Endothelial cell of umbilical vein (primary cell): ENCODE data around the gene LAMA5. TPM values are rescaled to one million over a fixed set of nuclear protein-coding genes. Genes with fewer than 3 reads are reported as not detected.

Experiments used
- BruUV-seq: library from RNA; stranded (reverse); fragments of 400-500 nt; replicated peaks from 2 replicates; lab custom pipeline; 2021; lab: Mats Ljungman, UMichigan
- CTCF ChIA-PET: fragments of 300-600, 350-600 bp; sonication (Branson Sonifier 250); formaldehyde crosslinking; loops from one replicate; lab custom pipeline; 2021; ENCODE audit warnings: antibody characterized with exemption, inconsistent platforms; lab: Charles Lee
- POLR2A ChIA-PET: fragments of 300-600, 350-600 bp; sonication (Branson Sonifier 250); formaldehyde crosslinking; loops from one replicate; lab custom pipeline; 2021; ENCODE audit warnings: antibody characterized with exemption, inconsistent platforms; lab: Charles Lee
- DNase-seq: peaks from one replicate; pipeline ENCODE4 v3.0.0-alpha.2; 2011; ENCODE audit warnings: low read depth, low spot score
- FAIRE-seq: peaks from 2 replicates; lab custom pipeline; 2011; peaks lifted over from hg19 to GRCh38; lab: Jason Lieb, UNC
- H2AFZ ChIP-seq: 2 replicates; pipeline ENCODE4 v1.6.0; 2012; ENCODE audit warnings: low read depth, low read length, control low read depth, inconsistent platforms
- H3K27ac ChIP-seq: 2 replicates; pipeline ENCODE4 v1.5.1; 2011; ENCODE audit warnings: low read depth, mild to moderate bottlenecking, control low read depth, low read length, moderate library complexity; ENCODE audit not compliant: insufficient read depth
- H3K27me3 ChIP-seq, 2 experiments: 2 replicates each; pipeline versions ENCODE4 v1.6.0 to v1.6.1; 2011; ENCODE audit warnings: low read length in 2 of 2, mixed read lengths in 1 of 2; ENCODE audit not compliant: control insufficient read depth in 2 of 2, insufficient read depth in 2 of 2
- H3K36me3 ChIP-seq, 2 experiments: 2 replicates in 1 of 2; 3 replicates in 1 of 2; pipeline ENCODE4 v1.5.1; 2011; ENCODE audit warnings: low read length in 2 of 2, mild to moderate bottlenecking in 1 of 2, moderate library complexity in 1 of 2; ENCODE audit not compliant: control insufficient read depth in 2 of 2, insufficient read depth in 2 of 2; ENCODE audit errors: extremely low read depth in 1 of 2
- H3K4me1 ChIP-seq: 3 replicates; pipeline ENCODE4 v1.5.1; 2011; ENCODE audit warnings: mild to moderate bottlenecking, low read length; ENCODE audit not compliant: control insufficient read depth, insufficient read depth; ENCODE audit errors: extremely low read depth
- H3K4me2 ChIP-seq: 2 replicates; pipeline ENCODE4 v1.6.1; 2011; ENCODE audit warnings: low read length, control low read depth, mixed read lengths; ENCODE audit not compliant: insufficient read depth
- H3K4me3 ChIP-seq, 3 experiments: fragments of 200-600 bp in 1 of 3; sonication (generic), shearing (Covaris generic) in 1 of 3; replicated peaks in 1 of 3; 2 replicates each; pipeline ENCODE4 v1.5.1; 2011 to 2016; ENCODE audit warnings: control low read depth in 3 of 3, low read length in 3 of 3, mild to moderate bottlenecking in 2 of 3, inconsistent platforms in 1 of 3, low read depth in 1 of 3, moderate library complexity in 1 of 3; ENCODE audit not compliant: insufficient read depth in 1 of 3
- H3K79me2 ChIP-seq: 2 replicates; pipeline ENCODE4 v1.6.0; 2012; ENCODE audit warnings: low read length, inconsistent platforms; ENCODE audit not compliant: control insufficient read depth, insufficient read depth
- H3K9ac ChIP-seq: replicated peaks from 2 replicates; pipeline ENCODE3; 2011; ENCODE audit warnings: low read length, control low read depth; ENCODE audit not compliant: insufficient read depth; ENCODE audit errors: extremely low read depth
- H3K9me1 ChIP-seq: replicated peaks from 3 replicates; pipeline ENCODE4 v1.6.0; 2011; ENCODE audit warnings: mild to moderate bottlenecking, low read length; ENCODE audit not compliant: control insufficient read depth, insufficient read depth; ENCODE audit errors: extremely low read depth
- H3K9me3 ChIP-seq: replicated peaks from 2 replicates; pipeline ENCODE4 v1.5.1; 2012; ENCODE audit warnings: low read length, inconsistent platforms; ENCODE audit not compliant: control insufficient read depth, insufficient read depth
- H4K20me1 ChIP-seq: replicated peaks from 2 replicates; pipeline ENCODE3; 2011; ENCODE audit warnings: mild to moderate bottlenecking, low read length; ENCODE audit not compliant: control insufficient read depth, insufficient read depth; ENCODE audit errors: extremely low read depth
- CTCF ChIP-seq, 2 donors: IDR thresholded peaks; 1 replicate in 1 of 2; 2 replicates in 1 of 2; pipeline ENCODE4 v1.5.1; 2011; ENCODE audit warnings: low read length in 2 of 2, mild to moderate bottlenecking in 2 of 2, moderate library complexity in 2 of 2, control low read depth in 1 of 2, inconsistent platforms in 1 of 2, low read depth in 1 of 2; ENCODE audit not compliant: insufficient read depth in 1 of 2; ENCODE audit errors: extremely low read depth in 1 of 2
- EZH2 ChIP-seq: IDR thresholded peaks from 2 replicates; pipeline ENCODE4 v1.6.1; 2012; ENCODE audit warnings: borderline replicate concordance, low read depth, mild to moderate bottlenecking, moderate library complexity, low read length, inconsistent platforms; ENCODE audit not compliant: severe bottlenecking
- FOS ChIP-seq: IDR thresholded peaks from 2 replicates; pipeline ENCODE4 v1.6.1; 2011; ENCODE audit warnings: mild to moderate bottlenecking, low read length, moderate library complexity, borderline replicate concordance; ENCODE audit not compliant: insufficient read depth
- GATA2 ChIP-seq: IDR thresholded peaks from 2 replicates; pipeline ENCODE4 v1.7.0; 2011; ENCODE audit warnings: low read depth, mild to moderate bottlenecking, moderate library complexity, mixed read lengths, low read length; ENCODE audit not compliant: insufficient read length, insufficient read depth
- JUN ChIP-seq: IDR thresholded peaks from 2 replicates; pipeline ENCODE4 v1.6.1; 2011; ENCODE audit warnings: borderline replicate concordance, low read depth; ENCODE audit not compliant: insufficient read length, insufficient read depth
- MAX ChIP-seq: IDR thresholded peaks from 2 replicates; pipeline ENCODE4 v1.6.1; 2011; ENCODE audit not compliant: insufficient read depth, insufficient read length
- MYC ChIP-seq: IDR thresholded peaks from one replicate; pipeline ENCODE4 v1.6.1; 2011; ENCODE audit warnings: mild to moderate bottlenecking, low read depth, low read length
- POLR2A ChIP-seq: IDR thresholded peaks from 2 replicates; pipeline ENCODE4 v1.6.1; 2012; ENCODE audit warnings: low read depth, mild to moderate bottlenecking, control low read depth, low read length
- POLR2AphosphoS5 ChIP-seq: IDR thresholded peaks from 2 replicates; pipeline ENCODE4 v1.6.1; 2012; ENCODE audit warnings: low read depth, mild to moderate bottlenecking, control low read depth, low read length, moderate library complexity; ENCODE audit not compliant: insufficient read depth
- dilution Hi-C: fragments of 300-500 bp; cut with MboI; formaldehyde crosslinking; loops from one replicate; pipeline ENCODE4 v1.15.0; 2019; ENCODE audit warnings: low sequenced_read_pairs; ENCODE audit not compliant: extremely low pct_ligation_motif_present
- intact Hi-C: fragments of 100-400 bp; cut with micrococcal nuclease; formaldehyde crosslinking; loops from one replicate; pipeline ENCODE4 v1.10.0; 2022
- polyA plus RNA-seq, 4 experiments: library from polyadenylated mRNA; depleted of rRNA in 3 of 4; stranded (reverse) in 3 of 4; unstranded in 1 of 4; fragments of >200 nt; gene quantifications; 2 replicates each; pipeline versions ENCODE4 v1.2.1 to v1.2.3, GENCODE V29; 2011 to 2012; ENCODE audit warnings: missing spikeins in 1 of 4
- total RNA-seq: library from RNA; stranded (reverse); gene quantifications from 2 replicates; pipeline ENCODE4 v1.2.3, GENCODE V29; 2021

The LAMA5 gene
- total and polyA plus RNA-seq, 2 donors (not counting 3 experiments of a cell fraction or from before 2014, with no cell fraction given) = 24.0 to 145 TPM

- Histone ChIP-seq H3K27me3 (no peaks in the 10 kb centered on the region), H4K20me1 (no peaks in the 10 kb centered on the region), H3K4me3 (no peak overlapping the region), H3K9ac (no peak overlapping the region), H3K9me1 (no peaks in the 10 kb centered on the region), H3K27ac (no peak overlapping the region), H3K36me3 (peaks cover 12 to 21% of the 10 kb centered on the region in 2 experiments), H3K4me1 (peaks cover 12% of the 10 kb centered on the region), H3K9me3 (no peaks in the 10 kb centered on the region), H3K79me2 (peaks cover 17% of the 10 kb centered on the region), H3K4me2 (no peak overlapping the region), H2AFZ (no peak overlapping the region)
- ChIA-PET CTCF (interaction anchor here (0.6 to 1.5 kb wide), 2 partner anchors 10 to 469 kb away, joined by 3 to 5 read pairs; no protein-coding TSS in a partner anchor), POLR2A (no interaction called here)
- BruUV-seq = no TSS peak
- intact Hi-C loops = no loop called here
- dilution Hi-C loops = no loop called here
- FAIRE-seq = no peak
- TF ChIP-seq JUN (no peak), GATA2 (no peak), POLR2AphosphoS5 (no peak), MAX (no peak), EZH2 (no peak)
- DNase-seq = no peak
These were observed 25.7 kb upstream of the LAMA5 start for GRCh38 chr20:62392621-62393334.

- Histone ChIP-seq H3K27ac (no peak overlapping the region), H3K4me1 (peaks cover 15% of the 10 kb centered on the region), H3K27me3 (no peaks in the 10 kb centered on the region), H4K20me1 (no peaks in the 10 kb centered on the region), H3K9ac (no peak overlapping the region), H3K36me3 (peaks cover 12 to 21% of the 10 kb centered on the region in 2 experiments), H3K9me3 (no peaks in the 10 kb centered on the region), H3K4me2 (no peak overlapping the region), H2AFZ (no peak overlapping the region), H3K79me2 (peaks cover 24% of the 10 kb centered on the region), H3K9me1 (no peaks in the 10 kb centered on the region), H3K4me3 (no peak overlapping the region)
- ChIA-PET CTCF (no interaction called here), POLR2A (no interaction called here)
- intact Hi-C loops = no loop called here
- BruUV-seq = no TSS peak
- dilution Hi-C loops = no loop called here
- TF ChIP-seq EZH2 (no peak), MAX (no peak), JUN (no peak), POLR2A (no peak), POLR2AphosphoS5 (no peak), CTCF (IDR thresholded peaks at IDR 0.05; ENCODE audit: extremely low read depth in 1 of 2, insufficient read depth in 1 of 2, low read depth in 1 of 2, low read length in 2 of 2) (no peak), FOS (no peak), MYC (no peak), GATA2 (no peak)
- DNase-seq = no peak
- FAIRE-seq = no peak
These were observed 24.9 kb upstream of the LAMA5 start for GRCh38 chr20:62392077-62392418.
